Measurements from ENCODE around the gene SLC7A1. TPM values are rescaled to one million over a fixed set of nuclear protein-coding genes. Genes with fewer than 3 reads are reported as not detected.

SLC7A1 gene
- total and polyA plus RNA-seq, 4 donors: 6.6 to 53.8 (median 10.5) TPM

GRCh38 chr13:29537736-29538651 lies 57.5 kb downstream of the SLC7A1 start:
- Histone ChIP-seq H3K27me3 (ENCODE audit: control insufficient read depth in 3 of 3, insufficient read depth in 3 of 3, low read length in 2 of 3) (no peaks in the 10 kb centered on the region), H3K4me3 (no peak overlapping the region), H3K9me3 (ENCODE audit: control insufficient read depth in 4 of 4, insufficient read depth in 3 of 4, low read length in 3 of 4) (no peaks in the 10 kb centered on the region), H3K27ac (ENCODE audit: low read depth in 1 of 2, low read length in 1 of 2) (no peak overlapping the region), H3K4me1 (ENCODE audit: control insufficient read depth in 5 of 5, insufficient read depth in 5 of 5, low read length in 5 of 5) (peaks cover 0 to 10% (median 0%) of the 10 kb centered on the region in 5 donors), H3K36me3 (ENCODE audit: control insufficient read depth in 4 of 4, insufficient read depth in 4 of 4, low read length in 4 of 4) (peaks cover 0 to 7% (median 0%) of the 10 kb centered on the region in 4 donors), H3K9ac (ENCODE audit: insufficient read depth in 1 of 2, low read length in 2 of 2) (no peak overlapping the region)
- no peak for TF ChIP-seq CTCF (IDR thresholded peaks at IDR 0.05; ENCODE audit: control extremely low read depth, extremely low read depth)
- WGBS, 2 donors: 81 to 86% methylated on average over 14 of the region's 14 CpGs
- no peak for ATAC-seq (ENCODE audit: insufficient read depth, low FRiP score)
- DNase-seq: peak in 1 of 3 donors; percentile 7

GRCh38 chr13:29536853-29537252 lies 58.6 kb downstream of the SLC7A1 start:
- DNase-seq (no peak), ATAC-seq (ENCODE audit: insufficient read depth, low FRiP score) (no peak)
- Histone ChIP-seq H3K9ac (ENCODE audit: insufficient read depth in 1 of 2, low read length in 2 of 2) (no peak overlapping the region), H3K27me3 (ENCODE audit: control insufficient read depth in 3 of 3, insufficient read depth in 3 of 3, low read length in 2 of 3) (no peaks in the 10 kb centered on the region), H3K36me3 (ENCODE audit: control insufficient read depth in 4 of 4, insufficient read depth in 4 of 4, low read length in 4 of 4) (peaks cover 0 to 12% (median 5%) of the 10 kb centered on the region in 4 donors), H3K4me3 (no peak overlapping the region), H3K9me3 (ENCODE audit: control insufficient read depth in 4 of 4, insufficient read depth in 3 of 4, low read length in 3 of 4) (no peaks in the 10 kb centered on the region), H3K27ac (ENCODE audit: low read depth in 1 of 2, low read length in 1 of 2) (no peak overlapping the region), H3K4me1 (ENCODE audit: control insufficient read depth in 5 of 5, insufficient read depth in 5 of 5, low read length in 5 of 5) (peaks cover 0 to 10% (median 0%) of the 10 kb centered on the region in 5 donors)
- TF ChIP-seq CTCF (IDR thresholded peaks at IDR 0.05; ENCODE audit: control extremely low read depth, extremely low read depth): no peak
- 97 to 98% methylated on average over 7 of the region's 7 CpGs for WGBS, 2 donors

DNA sequence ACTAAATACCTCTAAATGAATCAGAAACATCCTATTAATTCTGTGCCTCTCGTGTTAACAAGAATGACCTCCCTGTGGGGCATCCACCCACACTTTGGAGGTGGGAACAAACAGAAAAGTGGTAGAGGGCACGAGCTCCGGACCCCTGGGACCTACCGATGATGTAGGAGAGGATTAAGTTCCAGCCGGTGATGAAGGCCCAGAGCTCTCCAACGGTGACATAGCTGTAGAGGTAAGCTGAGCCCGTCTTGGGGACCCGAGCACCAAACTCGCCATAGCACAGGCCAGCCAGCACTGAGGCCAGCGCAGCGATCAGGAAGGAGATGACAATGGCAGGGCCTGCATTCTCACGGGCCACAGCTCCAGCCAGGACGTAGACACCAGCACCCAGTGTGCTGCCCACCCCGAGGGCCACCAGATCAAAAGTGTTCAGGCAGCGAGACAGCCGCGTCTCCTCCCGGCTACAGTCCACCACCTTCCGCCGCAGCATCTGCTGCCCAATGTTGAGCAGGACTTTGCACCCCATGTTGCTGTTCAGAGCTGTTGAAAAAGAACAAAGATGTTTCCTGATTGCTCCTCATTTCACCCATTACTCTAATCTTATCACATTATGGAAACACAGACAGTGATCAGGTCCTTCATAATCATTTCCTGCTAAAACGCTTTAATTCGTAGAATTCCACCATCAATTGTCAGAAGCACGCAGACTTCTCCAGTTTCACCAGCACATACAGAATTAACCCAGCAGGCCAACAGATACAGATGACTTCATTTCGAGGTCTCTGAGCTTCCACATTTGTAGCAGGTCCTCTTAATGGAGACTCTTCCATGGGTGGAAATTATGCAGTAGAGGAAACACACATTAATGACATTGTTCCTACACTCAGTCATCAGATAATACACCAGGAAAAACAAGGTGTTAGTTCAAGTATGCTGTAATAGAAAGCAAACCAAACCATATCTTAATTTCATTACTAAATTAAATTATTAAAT lies 59.5 kb downstream of the SLC7A1 start:
- DNase-seq (no peak), ATAC-seq (ENCODE audit: insufficient read depth, low FRiP score) (no peak)
- TF ChIP-seq CTCF (IDR thresholded peaks at IDR 0.05; ENCODE audit: control extremely low read depth, extremely low read depth): no peak
- 93 to 96% methylated on average over 24 of the region's 24 CpGs for WGBS, 2 donors
- Histone ChIP-seq H3K9me3 (ENCODE audit: control insufficient read depth in 4 of 4, insufficient read depth in 3 of 4, low read length in 3 of 4) (no peaks in the 10 kb centered on the region), H3K27ac (ENCODE audit: low read depth in 1 of 2, low read length in 1 of 2) (no peak overlapping the region), H3K4me3 (no peak overlapping the region), H3K4me1 (ENCODE audit: control insufficient read depth in 5 of 5, insufficient read depth in 5 of 5, low read length in 5 of 5) (peaks cover 0 to 10% (median 0%) of the 10 kb centered on the region in 5 donors), H3K27me3 (ENCODE audit: control insufficient read depth in 3 of 3, insufficient read depth in 3 of 3, low read length in 2 of 3) (no peaks in the 10 kb centered on the region), H3K36me3 (ENCODE audit: control insufficient read depth in 4 of 4, insufficient read depth in 4 of 4, low read length in 4 of 4) (peaks cover 0 to 16% (median 6%) of the 10 kb centered on the region in 4 donors), H3K9ac (ENCODE audit: insufficient read depth in 1 of 2, low read length in 2 of 2) (no peak overlapping the region)

All from lung (tissue), 12 donors.